ENCODE results near the gene EFCAB12.
A peak's percentile ranks its signal among the peaks of the same experiment; 100 is the strongest.
"Not testable (repeated sequence)": the region's sequence is repeated elsewhere in the genome, so short reads cannot be mapped to it uniquely, and the experiment has no call there.

EFCAB12 gene

GRCh38 chr3:129391583-129391982, 36.9 kb downstream of the EFCAB12 start:
- DNase-seq: not testable (repeated sequence)

DNA sequence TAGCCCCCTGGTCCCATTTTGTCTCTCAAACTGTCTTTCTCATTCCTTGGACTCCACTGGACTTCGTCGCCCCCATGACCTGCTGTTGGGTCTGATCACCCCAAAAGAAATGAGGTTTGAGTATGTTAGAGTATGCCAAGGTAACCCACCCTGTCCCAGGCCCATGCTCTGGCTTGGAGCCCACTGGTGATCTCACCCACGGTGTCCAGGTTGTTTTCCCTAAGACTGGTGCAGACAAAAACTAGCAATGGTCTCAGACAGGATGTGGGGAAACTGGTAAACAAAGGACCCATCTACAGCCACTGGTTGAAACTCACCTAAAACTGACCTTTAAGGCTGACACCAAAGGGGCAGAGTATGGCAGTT, 38.9 kb downstream of the EFCAB12 start:
- no peak for DNase-seq

DNA sequence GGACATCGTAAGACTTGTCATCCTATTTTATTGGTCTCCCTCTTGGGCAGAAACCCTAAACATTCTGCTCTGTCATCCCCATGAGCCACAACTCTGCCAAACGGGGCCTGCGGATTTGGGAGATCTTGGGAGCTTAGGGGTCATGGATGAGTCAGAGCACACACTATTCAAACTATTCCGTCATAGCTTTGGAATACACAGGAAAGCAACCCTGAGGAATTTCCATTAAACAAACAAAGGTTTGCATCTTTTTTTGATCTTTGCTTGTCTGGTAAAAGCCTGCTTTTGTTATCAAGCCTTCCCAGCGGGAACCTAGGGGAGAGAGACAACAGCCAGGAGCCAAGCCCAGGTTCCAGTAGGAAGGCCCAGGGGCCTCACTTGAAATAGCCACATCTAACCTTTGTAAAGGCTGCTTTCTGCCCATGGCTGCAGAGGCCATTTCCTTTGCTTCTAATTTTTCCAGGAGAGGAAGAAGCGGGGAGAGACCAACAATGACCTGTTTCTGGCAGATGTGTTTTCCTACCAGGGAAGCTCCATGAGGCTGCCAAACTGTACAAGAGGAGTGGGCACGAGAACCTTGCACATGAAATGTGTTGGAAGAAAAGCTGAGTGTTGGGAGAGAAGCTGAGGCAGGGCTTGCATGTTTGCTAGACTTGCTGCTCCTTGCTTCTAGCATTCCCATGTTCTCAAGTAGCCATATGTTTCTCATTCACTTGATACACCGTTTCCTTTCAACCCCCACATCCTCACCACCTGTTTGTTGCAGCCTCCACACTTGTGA, 39.5 kb downstream of the EFCAB12 start:
- DNase-seq: not testable (repeated sequence)

DNA sequence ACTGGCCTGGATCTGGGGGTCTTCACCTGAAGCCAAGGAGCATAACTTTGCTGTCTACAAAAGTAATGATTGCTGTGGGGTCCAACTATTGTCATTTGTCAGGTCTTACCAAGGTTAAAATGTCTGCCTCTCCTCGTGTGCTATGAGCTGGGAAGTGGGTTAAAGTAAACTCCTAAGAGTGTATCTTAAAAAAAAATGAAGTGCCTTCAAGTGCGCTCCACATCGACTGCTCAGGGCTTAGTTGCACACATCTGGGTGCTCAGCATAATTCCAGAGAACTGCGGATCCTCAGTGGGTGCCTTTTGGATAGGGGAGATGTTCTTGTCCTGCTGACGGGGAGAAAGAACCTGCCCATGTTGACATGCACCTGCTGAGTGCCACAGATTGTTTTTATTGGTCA, 40.9 kb downstream of the EFCAB12 start:
- DNase-seq: no peak

- DNase-seq: no peak
These were observed 41.5 kb downstream of the EFCAB12 start for GRCh38 chr3:129386984-129387383.

DNA sequence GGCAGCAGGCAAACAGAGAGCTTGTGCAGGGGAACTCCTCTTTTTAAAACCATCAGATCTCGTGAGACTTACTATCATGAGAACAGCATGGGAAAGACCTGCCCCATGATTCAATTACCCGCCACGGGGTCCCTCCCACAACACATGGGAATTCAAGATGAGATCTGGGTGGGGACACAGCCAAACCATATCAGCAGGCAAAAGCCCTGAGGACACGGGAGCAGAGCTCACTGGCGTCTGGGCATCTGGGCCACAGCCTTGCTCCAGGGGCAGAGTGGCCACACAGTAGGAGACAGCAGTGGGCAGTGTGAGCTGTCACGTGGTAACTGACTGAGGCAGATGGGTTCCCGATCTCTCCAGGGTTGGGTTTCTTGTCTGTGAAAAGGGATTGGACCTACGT, 42.9 kb downstream of the EFCAB12 start:
- peak; percentile 1 for DNase-seq

GRCh38 chr3:129384594-129385323, 43.7 kb downstream of the EFCAB12 start:
- no peak for DNase-seq

GRCh38 chr3:129384103-129384502, 44.3 kb downstream of the EFCAB12 start:
- not testable (repeated sequence) for DNase-seq

DNA sequence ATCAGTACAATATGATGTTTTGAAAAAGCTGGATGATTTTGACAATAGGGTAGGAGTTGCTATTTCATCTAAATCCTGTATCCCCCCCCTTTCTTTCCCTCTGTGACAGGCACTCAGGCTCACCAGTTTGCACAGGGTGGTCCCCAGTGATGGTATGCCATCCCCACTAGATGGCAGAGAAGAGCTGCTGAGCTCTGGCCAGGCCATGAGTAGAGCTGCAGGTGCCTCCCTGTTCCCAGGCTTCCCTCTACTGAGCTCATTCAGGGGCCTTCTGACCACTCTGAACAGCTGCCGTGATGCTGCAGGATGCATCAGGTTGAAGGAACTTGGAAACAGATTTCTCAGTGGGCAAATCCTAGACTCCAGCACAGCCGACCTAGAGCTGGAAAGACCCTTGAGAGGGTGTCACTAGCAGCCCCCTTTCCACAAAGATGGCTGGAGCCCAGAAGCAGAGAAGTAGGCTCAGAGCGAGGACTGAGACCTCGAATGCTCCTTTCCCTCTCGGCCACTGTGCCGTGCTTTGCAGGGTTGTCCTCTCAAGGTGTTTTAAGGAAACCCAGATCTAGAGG, 45.1 kb downstream of the EFCAB12 start:
- peak; percentile 65 for DNase-seq

DNA sequence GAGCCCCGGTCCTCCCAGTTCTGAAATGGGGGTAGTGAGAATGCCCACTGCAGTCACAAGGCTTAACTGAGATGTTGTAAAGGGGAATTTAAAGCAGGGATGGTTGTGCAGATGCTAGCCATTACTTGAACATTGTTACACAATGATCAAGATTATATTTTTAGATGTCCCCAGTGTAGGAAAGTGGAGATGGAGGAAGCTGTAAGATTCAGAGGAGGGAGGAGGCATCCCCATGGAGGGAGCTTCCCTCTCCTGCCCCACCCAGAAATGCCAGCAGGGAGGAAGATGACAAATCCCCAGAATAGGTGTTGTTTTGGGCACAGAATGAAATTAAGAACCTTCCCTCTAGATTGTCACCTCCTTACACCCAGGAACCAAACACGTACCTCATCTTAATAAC, 46.1 kb downstream of the EFCAB12 start:
- no peak for DNase-seq

- DNase-seq: no peak
These were observed 48.7 kb downstream of the EFCAB12 start for GRCh38 chr3:129379582-129380358.

DNA sequence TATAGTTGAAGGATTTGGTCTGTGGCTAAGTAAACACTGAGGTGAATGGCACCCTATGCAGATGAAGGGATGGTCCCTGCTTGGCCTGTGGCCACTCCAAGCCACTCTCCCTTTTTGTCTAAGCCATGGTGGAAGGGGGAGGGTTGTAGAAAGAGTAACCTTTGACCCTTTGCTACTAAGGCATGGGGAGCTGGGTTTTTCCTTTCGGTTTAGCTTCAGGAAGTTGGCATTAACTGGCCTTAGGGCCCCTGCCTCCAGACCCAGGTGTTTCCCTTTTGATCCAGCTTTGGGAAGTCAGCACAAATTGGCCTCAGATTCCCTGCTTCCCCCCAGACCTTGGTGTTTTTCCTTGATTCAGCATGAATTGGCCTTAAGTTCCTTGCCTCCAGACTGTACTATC, 49.5 kb downstream of the EFCAB12 start:
- no peak for DNase-seq

- no peak for DNase-seq
These were observed 50.8 kb downstream of the EFCAB12 start for GRCh38 chr3:129377615-129378014.

DNA sequence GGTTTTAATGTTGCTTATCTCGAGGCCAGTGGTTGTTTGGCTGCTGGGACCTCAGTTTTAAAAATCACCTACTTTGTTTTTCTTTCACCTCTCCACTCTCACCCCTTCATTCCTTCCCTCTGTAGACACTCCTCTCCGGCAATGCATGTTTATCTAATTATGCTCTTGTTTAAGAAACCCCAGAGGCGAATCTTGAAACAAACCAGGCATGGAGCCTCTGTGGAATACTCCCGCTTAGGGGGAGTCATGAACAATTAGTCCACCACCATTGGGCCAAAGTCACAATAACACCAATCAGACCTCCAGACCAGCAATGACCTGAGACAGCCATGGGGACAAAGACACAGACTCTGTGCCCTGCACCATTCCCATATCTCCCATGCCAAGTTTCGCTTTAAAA, 53.3 kb downstream of the EFCAB12 start:
- DNase-seq: no peak

DNA sequence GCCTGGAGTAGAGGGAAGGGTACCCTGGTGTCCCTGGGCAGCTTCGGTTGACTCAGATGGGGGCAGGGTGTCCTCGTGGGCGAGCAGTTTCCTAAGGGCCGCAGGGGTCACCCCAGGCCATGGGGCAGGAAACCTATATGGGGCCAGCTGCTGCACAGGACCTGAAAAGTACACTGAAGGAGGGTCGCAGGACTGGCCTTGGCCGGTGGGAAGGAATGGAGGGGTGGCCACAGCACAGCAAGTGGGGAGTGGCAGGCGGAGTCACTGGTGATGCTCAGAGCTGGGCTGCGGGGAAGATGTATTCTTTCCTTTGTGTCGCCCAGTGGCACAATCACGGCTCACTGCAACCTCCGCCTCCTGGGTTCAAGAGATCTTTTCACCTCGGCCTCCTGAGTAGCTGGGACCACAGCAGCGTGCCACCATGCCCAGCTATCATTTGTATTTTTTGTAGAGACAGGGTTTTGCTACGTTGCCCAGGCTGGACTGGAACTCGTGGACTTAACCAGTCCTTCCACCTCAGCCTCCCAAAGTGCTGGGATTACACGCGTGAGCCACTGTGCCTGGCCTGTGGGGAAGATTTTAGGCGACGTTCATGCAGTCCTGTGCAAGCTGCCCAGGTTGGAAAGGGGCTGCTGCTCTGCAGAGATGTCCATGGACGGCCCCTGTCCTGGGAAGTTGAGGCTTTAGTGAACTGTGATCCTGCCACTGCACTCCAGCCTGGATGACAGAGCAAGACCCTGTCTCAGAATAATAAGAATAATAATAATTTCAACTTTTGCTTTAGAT, 57.2 kb downstream of the EFCAB12 start:
- DNase-seq: no peak

- no peak for DNase-seq
These were observed 58.0 kb downstream of the EFCAB12 start for GRCh38 chr3:129370248-129370964.

GRCh38 chr3:129369711-129370110, 58.7 kb downstream of the EFCAB12 start:
- DNase-seq: no peak

DNA sequence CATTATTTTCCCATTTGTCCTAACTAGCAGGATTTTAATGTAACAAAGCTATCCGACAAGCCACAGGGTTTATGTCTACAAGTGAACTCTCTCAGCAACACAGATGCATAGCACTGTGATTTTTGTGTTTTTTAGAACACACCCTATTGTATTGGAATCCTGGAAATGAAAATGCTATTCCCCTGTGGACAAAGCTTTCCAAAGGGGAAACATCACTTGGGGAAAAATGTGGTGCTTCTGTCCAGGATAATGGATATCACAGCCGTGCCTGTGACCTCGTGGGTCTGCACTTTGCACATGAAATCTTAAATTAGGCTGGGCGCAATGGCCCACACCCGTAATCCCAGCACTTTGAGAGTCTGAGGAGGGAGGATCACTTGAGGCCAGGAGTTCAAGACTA, 60.6 kb downstream of the EFCAB12 start:
- DNase-seq: no peak

- DNase-seq: no peak
These were observed 62.1 kb downstream of the EFCAB12 start for GRCh38 chr3:129366312-129366831.

DNA sequence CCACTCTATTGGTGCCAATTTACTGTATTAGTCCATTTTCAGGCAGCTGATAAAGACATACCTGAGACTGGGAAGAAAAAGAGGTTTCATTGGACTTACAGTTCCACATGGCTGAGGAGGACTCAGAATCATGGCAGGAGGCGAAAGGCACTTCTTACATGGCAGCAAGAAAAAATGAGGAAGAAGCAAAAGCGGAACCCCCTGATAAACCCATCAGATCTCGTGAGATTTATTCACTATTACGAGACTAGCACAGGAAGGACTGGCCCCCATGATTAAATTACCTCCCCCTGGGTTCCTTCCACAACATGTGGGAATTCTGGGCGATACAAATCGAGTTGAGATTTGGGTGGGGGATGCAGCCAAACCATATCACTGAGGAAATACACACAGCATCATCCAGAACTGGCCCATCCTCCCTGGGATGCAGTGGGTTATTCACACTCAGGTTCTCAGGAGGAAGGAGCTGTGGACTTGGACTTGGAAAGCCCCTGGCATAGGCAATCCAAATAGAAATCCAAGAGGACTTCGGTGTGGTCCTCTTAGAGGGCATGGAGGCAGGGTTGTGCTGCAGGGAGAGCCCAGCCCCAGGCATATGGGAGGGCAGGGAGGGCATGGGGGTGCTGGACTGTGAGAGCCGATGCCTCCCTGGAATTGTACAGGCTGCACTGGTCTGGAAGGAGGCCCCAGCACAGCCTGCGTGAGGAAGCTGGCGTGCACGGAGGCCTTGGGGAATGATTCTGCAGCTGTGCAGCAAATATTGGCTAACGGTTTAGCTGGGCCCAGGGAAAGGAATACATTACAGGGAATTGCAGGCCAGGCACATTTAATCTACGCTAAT, 62.9 kb downstream of the EFCAB12 start:
- no peak for DNase-seq

DNA sequence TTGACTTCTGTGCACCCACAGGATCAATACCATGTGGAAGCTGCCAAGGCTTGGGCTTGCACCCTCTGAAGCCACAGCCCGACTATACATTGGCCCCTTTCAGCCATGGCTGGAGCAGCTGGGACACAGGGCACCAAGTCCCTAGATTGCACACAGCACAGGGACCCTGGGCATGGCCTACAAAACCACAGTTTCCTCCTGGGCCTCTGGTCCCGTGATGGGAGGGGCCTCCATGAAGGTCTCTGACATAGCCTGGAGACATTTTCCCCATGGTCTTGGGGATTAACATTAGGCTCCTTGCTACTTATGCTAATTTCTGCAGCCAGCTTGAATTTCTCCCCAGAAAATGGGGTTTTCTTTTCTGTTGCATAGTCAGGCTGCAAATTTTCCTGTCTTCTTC, 63.6 kb downstream of the EFCAB12 start:
- DNase-seq: not testable (repeated sequence)

All from NCI-H69 (cell line).